ENCODE data around the gene PARD3B. TPM values are rescaled to one million over a fixed set of nuclear protein-coding genes. Genes with fewer than 3 reads are reported as not detected.

PARD3B gene
- total RNA-seq, 1 experiment from 2014 or later: 7.6 TPM

DNA sequence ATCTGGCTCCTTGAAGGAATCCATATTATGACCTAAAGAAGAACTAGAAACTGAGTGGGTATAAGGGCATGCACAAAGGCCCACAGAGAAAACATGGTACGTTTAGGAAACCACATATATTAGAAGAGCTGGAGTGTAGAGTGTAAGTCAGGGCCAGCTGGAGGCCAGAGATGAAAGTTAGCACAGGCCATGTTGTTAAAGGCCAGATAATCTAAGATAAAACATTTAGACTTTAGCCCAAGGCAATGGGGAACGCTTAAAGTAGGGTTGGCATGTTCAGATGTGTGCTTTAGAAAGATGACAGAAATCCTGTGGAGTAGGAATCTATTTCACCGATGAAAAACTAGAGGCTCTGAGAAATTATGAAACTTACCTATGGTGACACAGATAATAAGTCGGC is 907.9 kb downstream of the PARD3B start:
- TF ChIP-seq EZH2 (IDR thresholded peaks at IDR 0.05; ENCODE audit: low read depth): no peak
- TF ChIP-seq, protein P1, sequence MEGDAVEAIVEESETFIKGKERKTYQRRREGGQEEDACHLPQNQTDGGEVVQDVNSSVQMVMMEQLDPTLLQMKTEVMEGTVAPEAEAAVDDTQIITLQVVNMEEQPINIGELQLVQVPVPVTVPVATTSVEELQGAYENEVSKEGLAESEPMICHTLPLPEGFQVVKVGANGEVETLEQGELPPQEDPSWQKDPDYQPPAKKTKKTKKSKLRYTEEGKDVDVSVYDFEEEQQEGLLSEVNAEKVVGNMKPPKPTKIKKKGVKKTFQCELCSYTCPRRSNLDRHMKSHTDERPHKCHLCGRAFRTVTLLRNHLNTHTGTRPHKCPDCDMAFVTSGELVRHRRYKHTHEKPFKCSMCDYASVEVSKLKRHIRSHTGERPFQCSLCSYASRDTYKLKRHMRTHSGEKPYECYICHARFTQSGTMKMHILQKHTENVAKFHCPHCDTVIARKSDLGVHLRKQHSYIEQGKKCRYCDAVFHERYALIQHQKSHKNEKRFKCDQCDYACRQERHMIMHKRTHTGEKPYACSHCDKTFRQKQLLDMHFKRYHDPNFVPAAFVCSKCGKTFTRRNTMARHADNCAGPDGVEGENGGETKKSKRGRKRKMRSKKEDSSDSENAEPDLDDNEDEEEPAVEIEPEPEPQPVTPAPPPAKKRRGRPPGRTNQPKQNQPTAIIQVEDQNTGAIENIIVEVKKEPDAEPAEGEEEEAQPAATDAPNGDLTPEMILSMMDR (conservative IDR thresholded peaks at IDR 0.05): no peak
- Histone ChIP-seq H2AFZ (no peak overlapping the region), H4K20me1 (ENCODE audit: insufficient read depth) (no peaks in the 10 kb centered on the region), H3K4me3 (no peak overlapping the region), H3K9me2 (ENCODE audit: insufficient read depth) (no peaks in the 10 kb centered on the region; the same call in 1 of the 2 replicates), H3K27ac (no peak overlapping the region), H3K9me3 (ENCODE audit: insufficient read depth, low read depth) (no peaks in the 10 kb centered on the region), H3F3A (ENCODE audit: insufficient read depth, low read depth) (no peaks in the 10 kb centered on the region), H3K36me3 (ENCODE audit: low read depth) (no peaks in the 10 kb centered on the region), H3K4me2 (no peak overlapping the region), H3K79me2 (ENCODE audit: low read depth) (no peaks in the 10 kb centered on the region), H3K4me1 (replicated peaks; ENCODE audit: insufficient read depth) (no peaks in the 10 kb centered on the region), H3K27me3 (ENCODE audit: insufficient read depth, low read depth) (no peaks in the 10 kb centered on the region)
- DNase-seq: no peak
- ChIA-PET POLR2A (ENCODE audit: unreplicated experiment) (no interaction called here), CTCF (no interaction called here)
- intact Hi-C loops (cut with micrococcal nuclease; ENCODE audit: unreplicated experiment): no loop called here
- BruUV-seq (replicated peaks): no TSS peak

DNA sequence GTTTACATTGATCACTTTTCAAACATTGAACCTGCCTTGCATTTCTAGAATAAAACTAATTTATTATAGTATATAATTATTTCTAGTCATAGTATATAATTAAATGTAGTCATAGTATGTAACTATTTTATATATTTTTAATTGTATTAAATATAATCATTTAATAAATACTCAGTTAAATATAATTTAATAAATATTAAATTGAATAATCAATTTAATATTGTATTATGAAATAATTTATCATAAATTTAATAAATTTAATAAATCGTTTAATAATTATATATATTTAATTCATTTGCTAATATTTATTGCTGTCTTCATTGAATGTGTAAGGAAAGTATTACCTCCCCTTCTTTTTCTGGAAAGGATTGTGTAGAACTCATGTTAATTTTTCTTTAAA is 911.4 kb downstream of the PARD3B start:
- H3K79me2 ChIP-seq (ENCODE audit: low read depth): no peaks in the 10 kb centered on the region
- ChIA-PET CTCF (no interaction called here), POLR2A (ENCODE audit: unreplicated experiment) (no interaction called here)
- BruUV-seq (replicated peaks): no TSS peak
- H3K9me2 ChIP-seq (ENCODE audit: insufficient read depth): no peaks in the 10 kb centered on the region; the same call in 1 of the 2 replicates
- H4K20me1 ChIP-seq (ENCODE audit: insufficient read depth): no peaks in the 10 kb centered on the region
- no peak overlapping the region for H2AFZ ChIP-seq
- no peak overlapping the region for H3K4me2 ChIP-seq
- no peak overlapping the region for H3K4me3 ChIP-seq
- H3K4me1 ChIP-seq (replicated peaks; ENCODE audit: insufficient read depth): no peaks in the 10 kb centered on the region
- H3K9me3 ChIP-seq (ENCODE audit: insufficient read depth, low read depth): no peaks in the 10 kb centered on the region
- H3K27me3 ChIP-seq (ENCODE audit: insufficient read depth, low read depth): no peaks in the 10 kb centered on the region
- H3F3A ChIP-seq (ENCODE audit: insufficient read depth, low read depth): no peaks in the 10 kb centered on the region
- intact Hi-C loops (cut with micrococcal nuclease; ENCODE audit: unreplicated experiment): no loop called here
- no peaks in the 10 kb centered on the region for H3K36me3 ChIP-seq (ENCODE audit: low read depth)
- no peak for DNase-seq
- TF ChIP-seq, protein P1 (conservative IDR thresholded peaks at IDR 0.05): no peak
- TF ChIP-seq EZH2 (IDR thresholded peaks at IDR 0.05; ENCODE audit: low read depth): no peak
- H3K27ac ChIP-seq: no peak overlapping the region

DNA sequence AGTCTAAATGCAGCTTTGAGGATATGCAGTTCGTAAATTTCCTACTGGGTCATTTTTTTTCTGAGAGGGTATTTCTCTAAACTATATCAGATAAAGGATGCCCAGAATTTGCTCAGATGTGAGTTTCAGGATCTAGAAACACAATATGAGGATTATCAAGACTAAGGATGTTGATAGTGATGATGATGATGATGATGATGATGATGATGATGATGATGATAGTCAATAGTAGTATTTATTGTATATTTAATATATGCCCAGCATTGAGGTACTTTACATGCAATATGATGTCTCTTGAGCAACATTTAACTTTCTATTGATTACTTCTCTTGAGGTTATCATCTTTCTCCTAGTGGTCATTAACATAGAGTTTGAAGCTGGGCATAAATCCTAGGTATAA is 914.9 kb downstream of the PARD3B start:
- TF ChIP-seq EZH2 (IDR thresholded peaks at IDR 0.05; ENCODE audit: low read depth): no peak
- TF ChIP-seq, protein P1 (conservative IDR thresholded peaks at IDR 0.05): no peak
- no peak overlapping the region for H3K4me2 ChIP-seq
- no peaks in the 10 kb centered on the region for H3K79me2 ChIP-seq (ENCODE audit: low read depth)
- no peak overlapping the region for H3K4me3 ChIP-seq
- intact Hi-C loops (cut with micrococcal nuclease; ENCODE audit: unreplicated experiment): no loop called here
- no peak overlapping the region for H3K27ac ChIP-seq
- H3K9me2 ChIP-seq (ENCODE audit: insufficient read depth): no peaks in the 10 kb centered on the region
- H2AFZ ChIP-seq: no peak overlapping the region
- no peak for DNase-seq
- BruUV-seq (replicated peaks): no TSS peak
- H3K9me3 ChIP-seq (ENCODE audit: insufficient read depth, low read depth): no peaks in the 10 kb centered on the region
- H3K4me1 ChIP-seq (replicated peaks; ENCODE audit: insufficient read depth): no peaks in the 10 kb centered on the region
- no peaks in the 10 kb centered on the region for H3K36me3 ChIP-seq (ENCODE audit: low read depth)
- ChIA-PET POLR2A (ENCODE audit: unreplicated experiment) (no interaction called here), CTCF (no interaction called here)
- no peaks in the 10 kb centered on the region for H4K20me1 ChIP-seq (ENCODE audit: insufficient read depth)
- H3K27me3 ChIP-seq (ENCODE audit: insufficient read depth, low read depth): no peaks in the 10 kb centered on the region
- H3F3A ChIP-seq (ENCODE audit: insufficient read depth, low read depth): no peaks in the 10 kb centered on the region

Measured in PC-9 (cell line).